Body of pancreas (tissue), 4 donors: ENCODE data around the gene NEB.

Source experiments
- POLR2A ChIP-seq, 3 donors: fragments of 450-650 bp; IDR thresholded peaks; one replicate each; pipeline ENCODE4 v1.6.1; 2016; ENCODE audit warnings: antibody characterized with exemption in 3 of 3, mild to moderate bottlenecking in 2 of 3
- TF ChIP-seq, protein P1 (sequence below), 7 experiments: fragments of 450-650 bp in 4 of 7; fragments of 200-600 bp in 3 of 7; sonication (generic) in 3 of 7; IDR thresholded peaks; one replicate each; pipeline ENCODE4 v1.5.1; 2016 to 2019; ENCODE audit warnings: antibody characterized with exemption in 7 of 7

DNA sequence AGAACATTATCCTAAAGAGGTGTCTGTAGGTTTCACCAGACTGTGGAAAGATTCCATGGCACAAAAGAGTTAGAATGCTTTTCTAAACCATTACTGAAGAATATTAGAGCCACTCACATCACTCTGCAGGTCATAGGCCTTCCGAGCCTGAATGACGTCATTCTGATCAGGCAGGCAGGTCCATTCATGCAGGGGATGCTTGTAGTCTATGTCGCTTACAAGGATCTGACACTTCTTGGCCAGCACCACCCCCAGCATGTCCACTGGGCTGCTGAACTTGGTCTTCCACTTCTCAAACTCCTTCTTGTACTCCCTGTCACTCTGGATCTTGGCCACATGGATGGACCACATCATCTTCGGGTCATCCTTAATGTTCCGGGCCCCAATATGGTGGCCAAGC lies 120.1 kb downstream of the NEB start:
- no peak for TF ChIP-seq POLR2A (IDR thresholded peaks at IDR 0.05)
- TF ChIP-seq, protein P1, sequence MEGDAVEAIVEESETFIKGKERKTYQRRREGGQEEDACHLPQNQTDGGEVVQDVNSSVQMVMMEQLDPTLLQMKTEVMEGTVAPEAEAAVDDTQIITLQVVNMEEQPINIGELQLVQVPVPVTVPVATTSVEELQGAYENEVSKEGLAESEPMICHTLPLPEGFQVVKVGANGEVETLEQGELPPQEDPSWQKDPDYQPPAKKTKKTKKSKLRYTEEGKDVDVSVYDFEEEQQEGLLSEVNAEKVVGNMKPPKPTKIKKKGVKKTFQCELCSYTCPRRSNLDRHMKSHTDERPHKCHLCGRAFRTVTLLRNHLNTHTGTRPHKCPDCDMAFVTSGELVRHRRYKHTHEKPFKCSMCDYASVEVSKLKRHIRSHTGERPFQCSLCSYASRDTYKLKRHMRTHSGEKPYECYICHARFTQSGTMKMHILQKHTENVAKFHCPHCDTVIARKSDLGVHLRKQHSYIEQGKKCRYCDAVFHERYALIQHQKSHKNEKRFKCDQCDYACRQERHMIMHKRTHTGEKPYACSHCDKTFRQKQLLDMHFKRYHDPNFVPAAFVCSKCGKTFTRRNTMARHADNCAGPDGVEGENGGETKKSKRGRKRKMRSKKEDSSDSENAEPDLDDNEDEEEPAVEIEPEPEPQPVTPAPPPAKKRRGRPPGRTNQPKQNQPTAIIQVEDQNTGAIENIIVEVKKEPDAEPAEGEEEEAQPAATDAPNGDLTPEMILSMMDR (IDR thresholded peaks at IDR 0.05) = no peak
